Skin epidermis (tissue), 12 donors: Measurements from ENCODE around the gene MSI2.

Experiments
- H3K27ac ChIP-seq, 21 experiments: fragments of 200-600 bp; sonication (generic) in 11 of 21; one replicate each; pipeline ENCODE4 v1.5.0; 2020; ENCODE audit warnings: mild to moderate bottlenecking in 3 of 21, inconsistent platforms in 2 of 21, moderate library complexity in 2 of 21
- H3K4me3 ChIP-seq, 7 experiments: fragments of 200-600 bp; sonication (generic) in 2 of 7; one replicate each; pipeline ENCODE4 v1.5.0; 2020; ENCODE audit warnings: inconsistent platforms in 2 of 7, mild to moderate bottlenecking in 2 of 7, moderate library complexity in 1 of 7

The MSI2 gene

GRCh38 chr17:57243171-57243622 lies 13.1 kb upstream of the MSI2 start:
- Histone ChIP-seq H3K27ac (no peak overlapping the region), H3K4me3 (no peak overlapping the region)

- Histone ChIP-seq H3K4me3 (no peak overlapping the region), H3K27ac (no peak overlapping the region)
Observed at GRCh38 chr17:57245786-57246185, 10.5 kb upstream of the MSI2 start.

GRCh38 chr17:57246257-57246656 lies 10.1 kb upstream of the MSI2 start:
- Histone ChIP-seq H3K27ac (no peak overlapping the region), H3K4me3 (no peak overlapping the region)

- Histone ChIP-seq H3K27ac (no peak overlapping the region), H3K4me3 (no peak overlapping the region)
Observed at GRCh38 chr17:57247261-57247660, 9.1 kb upstream of the MSI2 start.

- no peak overlapping the region for H3K4me3 ChIP-seq
- no peak overlapping the region for H3K27ac ChIP-seq
Observed at GRCh38 chr17:57247913-57248312, 8.4 kb upstream of the MSI2 start.

- no peak overlapping the region for H3K4me3 ChIP-seq
- H3K27ac ChIP-seq = no peak overlapping the region
Observed at GRCh38 chr17:57249520-57249919, 6.8 kb upstream of the MSI2 start.

GRCh38 chr17:57251211-57251787 lies 5.0 kb upstream of the MSI2 start:
- H3K4me3 ChIP-seq = no peak overlapping the region
- no peak overlapping the region for H3K27ac ChIP-seq

- Histone ChIP-seq H3K27ac (no peak overlapping the region), H3K4me3 (no peak overlapping the region)
Observed at GRCh38 chr17:57253362-57254065, 2.8 kb upstream of the MSI2 start.

- H3K4me3 ChIP-seq = peak overlapping the region; percentile 77 to 97 (median 89)
- H3K27ac ChIP-seq = peak overlapping the region in 13 of 21 experiments; percentile 72 to 91 (median 84)
Observed at GRCh38 chr17:57255182-57255775, 1.0 kb upstream of the MSI2 start.

GRCh38 chr17:57256708-57257112 lies 387 bp downstream of the MSI2 start:
- Histone ChIP-seq H3K4me3 (peak overlapping the region; percentile 77 to 97 (median 89)), H3K27ac (peak overlapping the region; percentile 42 to 91 (median 82))

GRCh38 chr17:57257195-57257894 lies 1.0 kb downstream of the MSI2 start:
- Histone ChIP-seq H3K4me3 (peak overlapping the region; percentile 77 to 97 (median 89)), H3K27ac (peak overlapping the region in 18 of 21 experiments; percentile 42 to 91 (median 83))

GRCh38 chr17:57257895-57258851 lies 1.9 kb downstream of the MSI2 start:
- peak overlapping the region in 7 of 21 experiments; percentile 13 to 90 (median 36) for H3K27ac ChIP-seq
- peak overlapping the region; percentile 77 to 97 (median 89) for H3K4me3 ChIP-seq

GRCh38 chr17:57259306-57259705 lies 3.0 kb downstream of the MSI2 start:
- Histone ChIP-seq H3K4me3 (no peak overlapping the region), H3K27ac (no peak overlapping the region)

GRCh38 chr17:57259817-57260216 lies 3.5 kb downstream of the MSI2 start:
- Histone ChIP-seq H3K4me3 (no peak overlapping the region), H3K27ac (no peak overlapping the region)

GRCh38 chr17:57260325-57261083 lies 4.2 kb downstream of the MSI2 start:
- no peak overlapping the region for H3K4me3 ChIP-seq
- no peak overlapping the region for H3K27ac ChIP-seq

GRCh38 chr17:57261084-57261461 lies 4.8 kb downstream of the MSI2 start:
- H3K27ac ChIP-seq = no peak overlapping the region

GRCh38 chr17:57262557-57262956 lies 6.2 kb downstream of the MSI2 start:
- no peak overlapping the region for H3K4me3 ChIP-seq
- no peak overlapping the region for H3K27ac ChIP-seq

More at GRCh38 chr17:57261084-57261461, 4.8 kb downstream of the MSI2 start:
- H3K4me3 ChIP-seq = no peak overlapping the region

- no peak overlapping the region for H3K4me3 ChIP-seq
- no peak overlapping the region for H3K27ac ChIP-seq
Observed at GRCh38 chr17:57264250-57264649, 7.9 kb downstream of the MSI2 start.

GRCh38 chr17:57264776-57265175 lies 8.5 kb downstream of the MSI2 start:
- Histone ChIP-seq H3K27ac (no peak overlapping the region), H3K4me3 (no peak overlapping the region)
